Measurements from ENCODE around the gene OPN1LW. TPM values are rescaled to one million over a fixed set of nuclear protein-coding genes. Genes with fewer than 3 reads are reported as not detected.
"Not testable (repeated sequence)": the region's sequence is repeated elsewhere in the genome, so short reads cannot be mapped to it uniquely, and the experiment has no call there.

OPN1LW gene
- total RNA-seq, 2 experiments from 2014 or later, result not detected

DNA sequence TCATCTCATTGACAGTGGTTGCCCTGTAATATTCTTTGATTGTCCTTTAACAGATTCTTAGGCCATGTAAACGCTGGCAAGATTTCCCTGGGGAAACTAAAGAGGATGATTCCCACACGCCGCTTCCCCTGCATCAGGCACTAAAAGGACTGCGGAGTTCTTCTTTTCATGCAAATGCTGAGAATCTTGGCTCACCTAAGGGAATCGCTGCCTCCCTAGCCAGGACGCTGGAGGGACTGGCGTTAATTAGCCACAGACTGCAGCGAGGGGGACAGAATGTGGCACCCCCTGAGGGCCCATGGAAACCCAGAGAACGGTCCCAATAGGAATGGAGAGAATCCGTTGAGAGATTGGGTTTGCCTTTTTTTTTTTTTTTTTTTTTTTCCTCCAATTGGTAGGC, 30.3 kb downstream of the OPN1LW start:
- H3K27me3 Mint-ChIP-seq; CTCF ChIA-PET; H3K9me3 Mint-ChIP-seq; H3K4me3 Mint-ChIP-seq; DNase-seq; H3K27ac Mint-ChIP-seq; POLR2A ChIA-PET; H3K4me1 Mint-ChIP-seq (ENCODE audit: low read depth); H3K36me3 Mint-ChIP-seq; intact Hi-C loops (cut with micrococcal nuclease): not testable (repeated sequence)

DNA sequence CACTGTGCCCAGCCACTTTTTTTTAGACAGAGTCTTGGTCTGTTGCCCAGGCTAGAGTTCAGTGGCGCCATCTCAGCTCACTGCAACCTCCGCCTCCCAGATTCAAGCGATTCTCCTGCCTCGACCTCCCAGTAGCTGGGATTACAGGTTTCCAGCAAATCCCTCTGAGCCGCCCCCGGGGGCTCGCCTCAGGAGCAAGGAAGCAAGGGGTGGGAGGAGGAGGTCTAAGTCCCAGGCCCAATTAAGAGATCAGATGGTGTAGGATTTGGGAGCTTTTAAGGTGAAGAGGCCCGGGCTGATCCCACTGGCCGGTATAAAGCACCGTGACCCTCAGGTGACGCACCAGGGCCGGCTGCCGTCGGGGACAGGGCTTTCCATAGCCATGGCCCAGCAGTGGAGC, 38.3 kb downstream of the OPN1LW start, which contains the start of gene OPN1MW:
Gene OPN1MW (plus strand): TSS at position 301 of the 400 bp plus-strand sequence. CDS start 82 bp downstream, at position 383.
- H3K4me3 Mint-ChIP-seq; H3K36me3 Mint-ChIP-seq; H3K9me3 Mint-ChIP-seq; H3K4me1 Mint-ChIP-seq (ENCODE audit: low read depth); DNase-seq; H3K27me3 Mint-ChIP-seq; CTCF ChIA-PET; POLR2A ChIA-PET; intact Hi-C loops (cut with micrococcal nuclease); H3K27ac Mint-ChIP-seq: not testable (repeated sequence)

DNA sequence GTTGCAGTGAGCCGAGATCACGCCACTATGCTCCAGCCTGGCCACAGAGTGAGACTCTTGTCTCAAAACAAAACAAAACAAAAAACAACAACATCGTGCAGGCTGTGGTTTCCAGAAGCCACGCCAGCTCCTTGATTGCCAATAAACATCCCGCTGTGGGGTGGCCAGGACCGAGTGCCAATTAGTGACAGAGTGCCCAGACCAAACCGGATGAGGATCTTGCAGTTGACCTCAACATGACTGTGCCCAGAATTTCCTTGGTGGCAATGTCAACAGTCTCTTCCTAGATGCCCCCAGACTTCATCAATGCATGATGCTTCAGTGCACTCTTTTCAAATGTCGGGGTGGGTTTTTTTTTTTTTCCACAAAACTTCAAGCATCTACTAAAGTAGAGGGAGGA, 39.8 kb downstream of the OPN1LW start:
- H3K36me3 Mint-ChIP-seq; H3K4me3 Mint-ChIP-seq; DNase-seq; H3K27ac Mint-ChIP-seq; H3K27me3 Mint-ChIP-seq; H3K4me1 Mint-ChIP-seq (ENCODE audit: low read depth); H3K9me3 Mint-ChIP-seq; CTCF ChIA-PET; intact Hi-C loops (cut with micrococcal nuclease); POLR2A ChIA-PET: not testable (repeated sequence)

DNA sequence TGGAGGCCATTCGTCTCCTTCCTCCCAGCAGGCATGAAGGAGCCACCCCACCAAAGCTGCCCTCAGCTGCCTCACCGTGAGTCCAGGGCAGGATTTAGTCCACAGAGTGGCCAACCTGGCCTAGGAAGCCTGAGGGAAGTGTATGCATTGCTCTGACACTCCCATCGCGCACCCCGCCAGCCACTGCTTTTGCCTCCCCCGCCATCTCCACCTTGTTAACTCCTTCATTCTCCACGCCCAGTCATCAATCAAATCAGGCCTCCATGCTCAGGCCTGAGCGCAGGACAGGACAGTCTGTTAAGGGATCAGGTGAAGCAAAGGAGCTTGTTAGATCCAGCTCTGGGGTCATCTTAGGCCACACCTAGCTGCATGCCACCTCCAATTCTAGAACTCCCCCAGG, 48.8 kb downstream of the OPN1LW start:
- CTCF ChIA-PET; H3K36me3 Mint-ChIP-seq; H3K9me3 Mint-ChIP-seq; H3K4me1 Mint-ChIP-seq (ENCODE audit: low read depth); DNase-seq; H3K27ac Mint-ChIP-seq; intact Hi-C loops (cut with micrococcal nuclease); H3K4me3 Mint-ChIP-seq; H3K27me3 Mint-ChIP-seq; POLR2A ChIA-PET: not testable (repeated sequence)

DNA sequence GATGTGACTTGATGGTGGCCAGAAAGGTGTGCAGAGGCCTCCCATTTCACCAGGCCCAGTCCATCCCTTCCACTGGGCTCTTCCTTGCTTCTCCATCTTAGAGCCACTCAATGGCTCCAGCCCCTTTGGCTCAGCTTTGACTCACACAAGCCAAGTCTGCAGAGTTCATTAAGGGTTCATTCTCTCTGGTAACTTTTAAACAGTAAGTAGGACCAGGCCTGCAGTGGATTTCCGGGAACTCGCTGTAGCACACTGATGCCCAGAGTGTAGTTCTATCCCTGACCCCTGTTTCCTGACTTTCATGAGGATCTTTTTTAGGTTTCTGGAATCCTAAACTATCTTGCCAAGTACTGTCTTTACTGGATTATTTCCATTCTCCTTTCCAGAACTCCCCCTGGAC, 50.3 kb downstream of the OPN1LW start:
- intact Hi-C loops (cut with micrococcal nuclease); H3K4me1 Mint-ChIP-seq (ENCODE audit: low read depth); H3K4me3 Mint-ChIP-seq; H3K27me3 Mint-ChIP-seq; H3K36me3 Mint-ChIP-seq; H3K9me3 Mint-ChIP-seq; CTCF ChIA-PET; POLR2A ChIA-PET; DNase-seq; H3K27ac Mint-ChIP-seq: not testable (repeated sequence)

DNA sequence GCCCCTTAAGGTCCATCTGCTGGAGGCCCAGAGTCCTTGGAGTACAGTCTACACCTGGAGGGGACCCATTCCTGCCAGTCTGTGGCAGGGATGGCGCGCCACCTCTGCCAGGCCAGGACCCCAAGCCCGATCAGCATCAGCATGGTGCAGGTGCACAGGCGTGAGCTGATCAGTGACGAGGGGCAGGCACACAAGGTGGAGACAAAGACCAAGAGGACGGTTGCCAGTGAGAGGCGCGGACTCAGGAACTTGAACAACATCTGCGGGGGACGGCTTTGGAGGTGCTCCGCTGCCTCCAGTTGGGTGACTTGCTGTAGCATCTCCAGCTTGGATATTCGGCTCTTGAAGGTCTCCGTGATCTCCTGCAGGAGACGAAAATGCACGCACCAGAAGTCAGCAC, 52.4 kb downstream of the OPN1LW start:
- CTCF ChIA-PET; H3K4me3 Mint-ChIP-seq; intact Hi-C loops (cut with micrococcal nuclease): not testable (repeated sequence)

More for the DNA sequence above, 52.4 kb downstream of the OPN1LW start:
- H3K9me3 Mint-ChIP-seq; H3K27ac Mint-ChIP-seq; POLR2A ChIA-PET; H3K4me1 Mint-ChIP-seq (ENCODE audit: low read depth); H3K27me3 Mint-ChIP-seq; H3K36me3 Mint-ChIP-seq; DNase-seq: not testable (repeated sequence)

Other genes with a start within 250 kb of the OPN1LW start
- not detected for gene AVPR2, start 239.6 kb upstream of the OPN1LW start, total RNA-seq
- 100 to 1,000 TPM; 151 to 160 TPM for gene ARHGAP4, start 218.0 kb upstream of the OPN1LW start, total RNA-seq
- gene NAA10, start 209.2 kb upstream of the OPN1LW start, total RNA-seq, result 100 to 1,000 TPM; 106 to 115 TPM
- gene RENBP, start 199.6 kb upstream of the OPN1LW start, total RNA-seq, result 1 to 10 TPM; 8.2 to 8.4 TPM
- gene HCFC1, start 172.4 kb upstream of the OPN1LW start, total RNA-seq, result 10 to 100 TPM; 90.4 to 93.0 TPM
- 1 to 10 TPM; 8.6 to 9.1 TPM for gene TMEM187, start 171.5 kb upstream of the OPN1LW start, total RNA-seq
- gene IRAK1, start 124.3 kb upstream of the OPN1LW start, total RNA-seq, result 100 to 1,000 TPM in 1 of 2 experiments, 10 to 100 TPM in 1; 99.6 to 106 TPM
- 10 to 100 TPM; 50.8 to 51.0 TPM for gene MECP2, start 46.5 kb upstream of the OPN1LW start, total RNA-seq
- not detected for gene OPN1MW, start 38.4 kb downstream of the OPN1LW start, total RNA-seq
- not detected for gene OPN1MW2, start 75.5 kb downstream of the OPN1LW start, total RNA-seq
- gene OPN1MW3, start 113.3 kb downstream of the OPN1LW start, total RNA-seq, result not detected
- gene TEX28, start 150.9 kb downstream of the OPN1LW start, total RNA-seq, result not detected
- under 1 TPM; 0.15 to 0.21 TPM for gene TKTL1, start 151.6 kb downstream of the OPN1LW start, total RNA-seq
- 1,000 to 10,000 TPM; 1,023 to 1,032 TPM for gene FLNA, start 230.4 kb downstream of the OPN1LW start, total RNA-seq
- gene EMD, start 235.1 kb downstream of the OPN1LW start, total RNA-seq, result 10 to 100 TPM; 75.8 to 79.1 TPM

Data from activated CD4-positive, alpha-beta memory T cell treated with anti-CD3 and anti-CD28 coated beads for 36 hours (primary cell).